HepG2 (cell line): ENCODE measurements around the gene NDC1. TPM values are rescaled to one million over a fixed set of nuclear protein-coding genes. Genes with fewer than 3 reads are reported as not detected.

ENCODE experiments used
- ATAC-seq: fragments of 200-7000 bp; cut with Tn5 transposase; 3 replicates; pipeline ENCODE4 v1.9.1; 2020; ENCODE audit warnings: mild to moderate bottlenecking, moderate library complexity
- BruUV-seq: library from RNA; stranded (reverse); fragments of 400-500 nt; replicated peaks from 2 replicates; lab custom pipeline; 2021; lab: Mats Ljungman, UMichigan
- CTCF ChIA-PET: fragments of 300-600 bp; formaldehyde crosslinking; extraction: SDS; loops from one replicate; lab custom pipeline; 2021; ENCODE audit warnings: low total read pairs, inconsistent platforms, low intra/inter-chr PET ratio; lab: Yijun Ruan, JAX
- POLR2A ChIA-PET: fragments of 350-600 bp; sonication (Branson Sonifier 250); formaldehyde crosslinking; loops from one replicate; lab custom pipeline; 2020; ENCODE audit warnings: antibody characterized with exemption, inconsistent platforms; lab: Yijun Ruan, JAX
- DNase-seq: peaks from one replicate; pipeline ENCODE4 v3.0.0-alpha.2; 2015; ENCODE audit warnings: low spot score
- FAIRE-seq: peaks from 3 replicates; lab custom pipeline; 2011; peaks lifted over from hg19 to GRCh38; lab: Jason Lieb, UNC
- H2AFZ ChIP-seq: one replicate; pipeline ENCODE4 v1.6.1; 2011; ENCODE audit warnings: low read length, inconsistent platforms
- H3K27ac ChIP-seq: fragments of 300-600 bp; 3 replicates; pipeline ENCODE4 v1.8.0; 2011; ENCODE audit warnings: mixed run types, mild to moderate bottlenecking, mixed read lengths, low read length, inconsistent platforms; ENCODE audit not compliant: insufficient read depth; ENCODE audit errors: extremely low read length
- H3K27me3 ChIP-seq, 2 experiments: fragments of 200-600 bp in 1 of 2; 2 replicates in 1 of 2; 3 replicates in 1 of 2; pipeline versions ENCODE4 v1.6.0 to v1.8.0; 2011; ENCODE audit warnings: low read length in 2 of 2, mild to moderate bottlenecking in 2 of 2, moderate library complexity in 2 of 2, inconsistent platforms in 1 of 2; ENCODE audit not compliant: insufficient read depth in 2 of 2, control insufficient read depth in 1 of 2
- H3K36me3 ChIP-seq, 2 experiments: fragments of 200-600 bp in 1 of 2; replicated peaks in 1 of 2; 2 replicates in 1 of 2; 3 replicates in 1 of 2; pipeline versions ENCODE4 v1.5.1 to v1.8.0; 2011; ENCODE audit warnings: low read length in 2 of 2, inconsistent platforms in 1 of 2; ENCODE audit not compliant: insufficient read depth in 2 of 2, control insufficient read depth in 1 of 2
- H3K4me1 ChIP-seq: 2 replicates; pipeline ENCODE4 v1.5.1; 2012; ENCODE audit warnings: low read length, inconsistent platforms; ENCODE audit not compliant: insufficient read depth
- H3K4me2 ChIP-seq: 2 replicates; pipeline ENCODE4 v1.6.0; 2011; ENCODE audit warnings: low read depth, low read length, inconsistent platforms
- H3K4me3 ChIP-seq, 3 experiments: fragments of 200-600 bp in 1 of 3; sonication (generic), shearing (Covaris generic) in 1 of 3; replicated peaks in 1 of 3; 2 replicates each; pipeline ENCODE4 v1.5.1; 2011 to 2016; ENCODE audit warnings: low read length in 3 of 3, inconsistent platforms in 2 of 3, low read depth in 2 of 3, mild to moderate bottlenecking in 2 of 3, control low read depth in 1 of 3, mixed read lengths in 1 of 3; ENCODE audit not compliant: insufficient read depth in 1 of 3
- H3K79me2 ChIP-seq: one replicate; pipeline ENCODE4 v1.6.1; 2011; ENCODE audit warnings: low read length, inconsistent platforms; ENCODE audit not compliant: insufficient read depth
- H3K9ac ChIP-seq: 2 replicates; pipeline ENCODE4 v1.6.0; 2011; ENCODE audit warnings: mild to moderate bottlenecking, low read depth, low read length, inconsistent platforms; ENCODE audit not compliant: insufficient read depth
- H3K9me3 ChIP-seq: 2 replicates; pipeline ENCODE4 v1.5.1; 2012; ENCODE audit warnings: mild to moderate bottlenecking, low read length
- H4K20me1 ChIP-seq: 2 replicates; pipeline ENCODE4 v1.6.0; 2011; ENCODE audit warnings: inconsistent platforms, mild to moderate bottlenecking, low read length, moderate library complexity; ENCODE audit not compliant: insufficient read depth
- FOXK1 ChIP-seq: sonication (generic); formaldehyde crosslinking; IDR thresholded peaks from 2 replicates; pipeline ENCODE4 v1.4.0; 2020; ENCODE audit warnings: low read depth, missing genetic modification reagents, borderline replicate concordance
- KDM2A ChIP-seq: sonication (generic); formaldehyde crosslinking; IDR thresholded peaks from 2 replicates; pipeline ENCODE4 v1.4.0; 2020; ENCODE audit warnings: low read depth, missing genetic modification reagents, borderline replicate concordance
- NFATC3 ChIP-seq: sonication (generic); formaldehyde crosslinking; IDR thresholded peaks from 2 replicates; pipeline ENCODE4 v1.5.1; 2020; ENCODE audit warnings: mild to moderate bottlenecking, missing genetic modification reagents
- PAF1 ChIP-seq: IDR thresholded peaks from 2 replicates; pipeline ENCODE4 v1.6.1; 2016; ENCODE audit warnings: missing genetic modification reagents, missing compliant biosample characterization
- RNF219 ChIP-seq: sonication (generic); formaldehyde crosslinking; IDR thresholded peaks from 2 replicates; pipeline ENCODE4 v1.5.0; 2020; ENCODE audit warnings: mild to moderate bottlenecking, missing genetic modification reagents
- TCF7L2 ChIP-seq: IDR thresholded peaks from 2 replicates; pipeline ENCODE4 v1.6.1; 2011; ENCODE audit warnings: mild to moderate bottlenecking, low read depth, low read length, moderate library complexity
- ZBTB2 ChIP-seq: sonication (generic); formaldehyde crosslinking; IDR thresholded peaks from 2 replicates; pipeline ENCODE4 v1.8.0; 2022; ENCODE audit warnings: low read depth, missing genetic modification reagents
- ZBTB26 ChIP-seq: IDR thresholded peaks from 2 replicates; pipeline ENCODE4 v1.6.1; 2016; ENCODE audit warnings: missing compliant biosample characterization, missing genetic modification reagents, borderline replicate concordance
- ZNF687 ChIP-seq: sonication (generic); formaldehyde crosslinking; IDR thresholded peaks from 2 replicates; pipeline ENCODE4 v1.5.1; 2020; ENCODE audit warnings: mild to moderate bottlenecking, missing genetic modification reagents, moderate library complexity
- WGBS: methylation state at CpG from one replicate; pipeline ENCODE4 v1.1.6; 2017; ENCODE audit warnings: low lambda C conversion rate; 5-methylcytosine and 5-hydroxymethylcytosine counted together
- in situ Hi-C: cut with HindIII; loops from 2 replicates; pipeline ENCODE4 v1.10.0; 2017; ENCODE audit warnings: low pct_unique_long_range_greater_than_20kb; ENCODE audit not compliant: extremely low pct_ligation_motif_present
- intact Hi-C: fragments of 100-400 bp; cut with micrococcal nuclease; formaldehyde crosslinking; loops from one replicate; pipeline ENCODE4 v1.10.0; 2022; ENCODE audit not compliant: unreplicated experiment
- polyA plus RNA-seq, 8 experiments: library from polyadenylated mRNA; depleted of rRNA in 3 of 8; stranded (reverse) in 7 of 8; unstranded in 1 of 8; fragments of >200 nt; fragmentation: Illumina TruSeq in 4 of 8; extraction: Trizol in 4 of 8; gene quantifications; 2 replicates each; pipeline versions ENCODE4 v1.2.1 to v1.2.3, GENCODE V29; 2011 to 2016; ENCODE audit warnings: low read depth in 4 of 8, missing spikeins in 1 of 8, mixed read lengths in 1 of 8; ENCODE audit not compliant: insufficient read depth in 1 of 8
- total RNA-seq, 5 experiments: library from RNA; depleted of rRNA; stranded (reverse); fragments of >200 nt; fragmentation: Illumina TruSeq; extraction: Trizol; gene quantifications; 2 replicates each; pipeline ENCODE4 v1.2.3, GENCODE V29; 2016; ENCODE audit warnings: low read depth in 1 of 5

Gene NDC1
- total and polyA plus RNA-seq, 2 of the 13 experiments (the other 11 are each of a cell fraction or from before 2014, with no cell fraction given) = 38.1 to 50.9 TPM

GRCh38 chr1:53781654-53782053 is 56.4 kb downstream of the NDC1 start:
- Histone ChIP-seq H3K79me2 (no peaks in the 10 kb centered on the region), H3K4me1 (no peaks in the 10 kb centered on the region), H3K27me3 (no peaks in the 10 kb centered on the region), H3K27ac (no peak overlapping the region), H3K9me3 (no peaks in the 10 kb centered on the region), H2AFZ (no peak overlapping the region), H4K20me1 (no peaks in the 10 kb centered on the region), H3K9ac (no peak overlapping the region), H3K4me3 (no peak overlapping the region), H3K4me2 (no peak overlapping the region), H3K36me3 (peaks cover 11 to 50% of the 10 kb centered on the region in 2 experiments; a peak in 4 of 5 replicates)
- in situ Hi-C loops = no loop called here
- TF ChIP-seq ZBTB26 (CRISPR knock-in tag) (no peak), TCF7L2 (no peak), KDM2A (no peak), ZBTB2 (CRISPR knock-in tag) (no peak)
- 96% methylated on average over 3 of the region's 3 CpGs for WGBS
- DNase-seq (no peak), ATAC-seq (no peak), FAIRE-seq (no peak)
- ChIA-PET POLR2A (no interaction called here), CTCF (no interaction called here)
- BruUV-seq = no TSS peak
- intact Hi-C loops = no loop called here

GRCh38 chr1:53777272-53777671 is 60.8 kb downstream of the NDC1 start:
- Histone ChIP-seq H3K4me1 (no peaks in the 10 kb centered on the region), H3K9me3 (no peaks in the 10 kb centered on the region), H3K27ac (no peak overlapping the region), H3K27me3 (no peaks in the 10 kb centered on the region), H3K79me2 (no peaks in the 10 kb centered on the region), H2AFZ (no peak overlapping the region), H3K4me2 (no peak overlapping the region), H4K20me1 (no peaks in the 10 kb centered on the region; the same call in 1 of the 2 replicates), H3K9ac (no peak overlapping the region), H3K36me3 (peaks cover 10 to 33% of the 10 kb centered on the region in 2 experiments; a peak in 4 of 5 replicates), H3K4me3 (no peak overlapping the region)
- no peak for DNase-seq
- CTCF ChIA-PET = no interaction called here
- ATAC-seq = no peak
- intact Hi-C loops (no loop called here), in situ Hi-C loops (no loop called here)
- 93% methylated on average over 1 of the region's 1 CpG for WGBS
- no peak for FAIRE-seq
- POLR2A ChIA-PET = no interaction called here
- no TSS peak for BruUV-seq
- TF ChIP-seq FOXK1 (CRISPR knock-in tag) = no peak
- TF ChIP-seq NFATC3 (CRISPR knock-in tag) = no peak
- no peak for TF ChIP-seq PAF1 (CRISPR knock-in tag)
- TF ChIP-seq ZNF687 (CRISPR knock-in tag) = no peak
- TF ChIP-seq RNF219 (CRISPR knock-in tag) = no peak
